Measurements from ENCODE around the gene LRBA. TPM values are rescaled to one million over a fixed set of nuclear protein-coding genes. Genes with fewer than 3 reads are reported as not detected.

The LRBA gene
- total RNA-seq, 3 donors from 2014 or later = 26.9 to 138 (median 93.7) TPM

DNA sequence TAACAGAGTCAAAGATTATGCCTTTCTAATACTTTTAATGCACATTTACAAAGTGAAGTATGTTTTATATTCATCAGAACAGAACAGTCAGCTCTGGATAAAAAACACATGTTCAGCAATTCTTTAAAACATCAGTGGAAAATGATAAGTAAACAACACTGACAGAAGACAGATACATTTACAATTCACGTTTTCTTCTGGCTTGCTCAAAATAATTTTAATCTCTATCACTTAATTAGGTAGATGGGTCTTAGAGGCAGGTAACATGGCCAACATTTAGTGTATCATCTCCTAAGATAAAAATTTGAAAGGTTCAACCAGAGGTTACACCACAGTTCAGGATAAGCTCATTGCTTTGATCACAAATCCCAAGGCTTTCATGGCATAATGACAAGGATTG is 589.9 kb downstream of the LRBA start:
- Histone ChIP-seq H3K4me3 (no peak overlapping the region), H3K9me3 (no peaks in the 10 kb centered on the region), H3K27me3 (no peaks in the 10 kb centered on the region), H3K36me3 (no peaks in the 10 kb centered on the region), H3K27ac (no peak overlapping the region), H3K4me1 (no peaks in the 10 kb centered on the region)
- intact Hi-C loops (cut with DNase I; ENCODE audit: low total_unique reads) = no loop called here
- no peak for DNase-seq (ENCODE audit: low spot score in 2 of 2)
- TF ChIP-seq, protein P1, sequence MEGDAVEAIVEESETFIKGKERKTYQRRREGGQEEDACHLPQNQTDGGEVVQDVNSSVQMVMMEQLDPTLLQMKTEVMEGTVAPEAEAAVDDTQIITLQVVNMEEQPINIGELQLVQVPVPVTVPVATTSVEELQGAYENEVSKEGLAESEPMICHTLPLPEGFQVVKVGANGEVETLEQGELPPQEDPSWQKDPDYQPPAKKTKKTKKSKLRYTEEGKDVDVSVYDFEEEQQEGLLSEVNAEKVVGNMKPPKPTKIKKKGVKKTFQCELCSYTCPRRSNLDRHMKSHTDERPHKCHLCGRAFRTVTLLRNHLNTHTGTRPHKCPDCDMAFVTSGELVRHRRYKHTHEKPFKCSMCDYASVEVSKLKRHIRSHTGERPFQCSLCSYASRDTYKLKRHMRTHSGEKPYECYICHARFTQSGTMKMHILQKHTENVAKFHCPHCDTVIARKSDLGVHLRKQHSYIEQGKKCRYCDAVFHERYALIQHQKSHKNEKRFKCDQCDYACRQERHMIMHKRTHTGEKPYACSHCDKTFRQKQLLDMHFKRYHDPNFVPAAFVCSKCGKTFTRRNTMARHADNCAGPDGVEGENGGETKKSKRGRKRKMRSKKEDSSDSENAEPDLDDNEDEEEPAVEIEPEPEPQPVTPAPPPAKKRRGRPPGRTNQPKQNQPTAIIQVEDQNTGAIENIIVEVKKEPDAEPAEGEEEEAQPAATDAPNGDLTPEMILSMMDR (IDR thresholded peaks at IDR 0.05) = no peak
- TF ChIP-seq POLR2AphosphoS5 (IDR thresholded peaks at IDR 0.05) = no peak
- TF ChIP-seq POLR2A (IDR thresholded peaks at IDR 0.05) = no peak

DNA sequence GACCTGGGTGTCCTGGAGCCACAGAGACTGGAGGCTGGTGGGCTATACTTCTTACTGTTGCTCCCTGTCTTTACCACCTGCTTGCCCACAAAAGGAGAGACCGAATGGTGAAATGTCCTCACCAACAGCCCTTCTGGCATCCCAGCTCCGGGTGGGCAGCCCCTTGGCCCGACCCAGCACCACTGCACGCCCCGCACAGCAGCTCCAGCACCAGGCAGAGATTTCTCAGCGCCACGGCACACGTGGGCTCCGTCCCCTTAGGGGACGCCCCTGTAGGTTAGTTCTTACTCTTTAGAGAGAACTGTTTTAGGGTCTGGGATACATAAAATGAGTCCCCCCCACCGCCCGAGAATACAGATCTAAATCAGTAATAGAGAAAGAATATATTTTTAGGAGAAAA is 591.6 kb downstream of the LRBA start:
- Histone ChIP-seq H3K27ac (no peak overlapping the region), H3K27me3 (no peaks in the 10 kb centered on the region), H3K4me1 (no peaks in the 10 kb centered on the region), H3K36me3 (no peaks in the 10 kb centered on the region), H3K9me3 (no peaks in the 10 kb centered on the region), H3K4me3 (no peak overlapping the region)
- DNase-seq (ENCODE audit: low spot score in 2 of 2) = no peak
- intact Hi-C loops (cut with DNase I; ENCODE audit: low total_unique reads) = no loop called here
- TF ChIP-seq, protein P1 (IDR thresholded peaks at IDR 0.05) = no peak
- TF ChIP-seq POLR2AphosphoS5 (IDR thresholded peaks at IDR 0.05) = no peak
- TF ChIP-seq POLR2A (IDR thresholded peaks at IDR 0.05) = no peak

DNA sequence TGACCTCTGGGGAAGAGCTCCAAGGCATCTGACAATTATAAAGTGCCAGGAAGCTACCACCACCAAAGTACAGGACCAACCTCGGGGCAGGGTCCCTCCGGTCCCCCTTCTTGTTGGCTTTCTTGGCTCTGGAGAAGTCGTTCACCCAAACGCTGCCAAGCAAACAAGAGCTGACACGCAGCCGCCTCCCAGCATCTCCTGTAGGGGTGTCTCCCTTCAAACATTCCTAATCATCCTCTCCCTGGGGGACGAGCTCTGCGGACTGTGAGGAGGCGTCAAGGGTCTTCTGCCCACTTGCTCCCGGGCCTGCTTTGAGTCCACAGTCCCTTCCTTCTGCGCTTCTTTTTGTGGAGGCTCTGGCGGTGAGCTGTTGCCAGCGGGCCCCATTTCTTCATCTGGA is 592.0 kb downstream of the LRBA start:
- no peak overlapping the region for H3K27ac ChIP-seq
- no peaks in the 10 kb centered on the region for H3K9me3 ChIP-seq
- H3K4me1 ChIP-seq = no peaks in the 10 kb centered on the region
- no peak for DNase-seq (ENCODE audit: low spot score in 2 of 2)
- no peaks in the 10 kb centered on the region for H3K27me3 ChIP-seq
- intact Hi-C loops (cut with DNase I; ENCODE audit: low total_unique reads) = no loop called here
- no peaks in the 10 kb centered on the region for H3K36me3 ChIP-seq
- no peak for TF ChIP-seq POLR2AphosphoS5 (IDR thresholded peaks at IDR 0.05)
- TF ChIP-seq POLR2A (IDR thresholded peaks at IDR 0.05) = no peak
- TF ChIP-seq, protein P1 (IDR thresholded peaks at IDR 0.05) = no peak
- H3K4me3 ChIP-seq = no peak overlapping the region

DNA sequence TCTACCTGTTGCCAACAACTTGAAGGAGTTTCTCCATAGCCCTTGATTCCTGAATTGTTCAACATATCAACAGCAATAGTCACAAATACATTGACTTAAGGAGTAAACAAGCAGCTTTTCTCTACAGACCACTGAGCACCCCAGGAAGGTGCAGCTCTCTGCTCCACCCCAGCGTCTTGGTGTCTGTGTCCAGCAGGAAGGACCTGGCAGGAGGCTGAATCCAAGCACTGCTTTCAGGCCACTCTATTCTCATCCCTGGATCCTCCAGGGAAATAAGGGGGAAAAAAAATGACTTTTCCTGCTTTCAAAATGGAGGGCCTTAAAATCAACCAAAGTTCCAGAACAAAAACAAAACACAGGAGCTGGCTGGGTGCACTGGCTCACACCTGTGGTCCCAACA is 593.5 kb downstream of the LRBA start:
- intact Hi-C loops (cut with DNase I; ENCODE audit: low total_unique reads) = no loop called here
- H3K9me3 ChIP-seq = no peaks in the 10 kb centered on the region
- H3K4me1 ChIP-seq = no peaks in the 10 kb centered on the region
- TF ChIP-seq POLR2AphosphoS5 (IDR thresholded peaks at IDR 0.05) = no peak
- TF ChIP-seq, protein P1 (IDR thresholded peaks at IDR 0.05) = no peak
- TF ChIP-seq POLR2A (IDR thresholded peaks at IDR 0.05) = no peak
- no peak for DNase-seq (ENCODE audit: low spot score in 2 of 2)
- H3K36me3 ChIP-seq = no peaks in the 10 kb centered on the region
- no peak overlapping the region for H3K27ac ChIP-seq
- no peak overlapping the region for H3K4me3 ChIP-seq
- no peaks in the 10 kb centered on the region for H3K27me3 ChIP-seq

DNA sequence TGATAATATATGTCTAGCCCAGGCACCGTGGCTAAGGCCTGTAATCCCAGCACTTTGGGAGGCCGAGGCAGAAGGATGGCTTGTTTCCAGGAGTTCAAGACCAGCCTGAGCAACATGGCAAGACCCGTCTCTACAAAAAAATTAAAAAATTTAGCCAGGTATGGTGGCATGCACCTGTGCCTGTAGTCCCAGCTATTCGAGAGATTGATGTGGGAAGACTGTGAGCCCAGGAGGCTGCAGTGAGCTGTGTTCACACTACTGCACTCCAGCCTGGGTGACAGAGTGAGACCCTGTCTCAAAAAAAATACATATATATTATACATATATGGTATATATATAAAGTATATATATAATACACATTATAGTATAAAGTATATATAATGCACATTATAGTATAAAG is 595.1 kb downstream of the LRBA start:
- no peak for DNase-seq (ENCODE audit: low spot score in 2 of 2)
- no peak for TF ChIP-seq POLR2AphosphoS5 (IDR thresholded peaks at IDR 0.05)
- no peak for TF ChIP-seq POLR2A (IDR thresholded peaks at IDR 0.05)
- TF ChIP-seq, protein P1 (IDR thresholded peaks at IDR 0.05) = no peak
- H3K4me1 ChIP-seq = no peaks in the 10 kb centered on the region
- H3K36me3 ChIP-seq = no peaks in the 10 kb centered on the region
- no peak overlapping the region for H3K27ac ChIP-seq
- no peaks in the 10 kb centered on the region for H3K27me3 ChIP-seq
- intact Hi-C loops (cut with DNase I; ENCODE audit: low total_unique reads) = no loop called here
- no peak overlapping the region for H3K4me3 ChIP-seq
- no peaks in the 10 kb centered on the region for H3K9me3 ChIP-seq

All from breast epithelium (tissue), 4 donors.